GM18498 (cell line): ENCODE data around the gene KPTN.
"Not testable (repeated sequence)": the region's sequence is repeated elsewhere in the genome, so short reads cannot be mapped to it uniquely, and the experiment has no call there.

Experiments
- ATAC-seq: cut with Tn5 transposase; IDR thresholded peaks from one replicate; pipeline ENCODE4 v1.9.1; 2021; ENCODE audit warnings: mild to moderate bottlenecking, moderate library complexity; ENCODE audit not compliant: unreplicated experiment

KPTN gene

GRCh38 chr19:47492137-47492533, 8.1 kb upstream of the KPTN start:
- ATAC-seq, result no peak

DNA sequence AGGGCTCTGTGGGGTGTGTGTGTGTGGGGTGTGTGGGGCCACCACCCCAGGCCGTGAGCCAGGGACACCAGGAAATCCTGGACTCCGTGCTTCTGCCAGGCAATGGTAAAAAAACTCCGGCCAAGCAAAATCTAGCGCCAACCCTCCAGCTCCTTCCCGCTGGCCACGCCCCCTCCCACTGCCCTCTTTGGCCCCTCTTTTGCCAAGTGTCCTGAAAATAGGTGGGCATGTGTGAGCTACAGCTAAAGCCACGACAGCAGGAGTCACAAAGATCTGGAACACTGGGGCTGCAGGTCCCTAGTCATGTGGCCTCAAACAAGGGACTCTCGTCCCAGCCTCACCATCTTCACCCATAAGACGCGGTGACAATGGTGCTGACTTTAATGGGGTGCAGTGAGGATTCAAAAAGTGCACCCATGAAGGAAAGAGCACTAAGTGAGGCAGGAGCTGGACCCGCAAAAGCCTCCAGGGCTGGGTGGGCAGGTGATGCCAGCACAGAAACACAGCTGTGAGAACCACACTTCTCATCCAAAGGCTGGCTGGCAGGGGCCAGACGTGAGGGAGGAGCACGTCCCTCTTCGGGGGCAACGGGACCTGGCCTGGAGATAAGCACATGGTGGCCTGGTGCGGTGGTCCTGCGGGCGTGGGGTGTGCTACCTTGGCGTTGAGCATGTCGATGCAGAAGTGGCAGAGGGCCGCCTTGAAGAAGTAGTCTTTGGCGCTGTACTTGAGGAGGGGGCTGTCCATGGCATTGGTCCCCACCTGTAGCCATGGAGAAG, 7.5 kb upstream of the KPTN start:
- ATAC-seq, result no peak

DNA sequence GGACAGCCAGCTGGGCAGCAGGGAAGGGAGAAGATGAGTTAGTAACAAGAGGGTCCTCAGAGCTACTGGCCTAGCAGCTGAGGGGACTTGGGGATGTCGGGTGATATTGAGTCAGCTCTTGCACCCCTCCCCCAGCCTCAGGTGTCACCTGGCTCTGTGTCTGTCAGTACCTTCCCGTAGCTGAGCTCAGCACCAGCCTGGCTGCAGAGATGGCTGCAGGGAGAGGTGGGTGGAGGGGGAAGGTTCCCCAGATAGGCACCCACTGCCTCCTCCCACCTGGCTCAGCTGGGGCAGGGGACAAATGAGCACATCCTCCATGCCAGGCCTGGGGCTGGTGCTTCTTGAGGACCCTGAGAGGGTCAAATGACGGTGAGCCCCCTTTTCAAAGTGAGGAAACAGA, 6.8 kb upstream of the KPTN start:
- no peak for ATAC-seq

GRCh38 chr19:47490031-47490430, 6.0 kb upstream of the KPTN start:
- ATAC-seq, result no peak

GRCh38 chr19:47489072-47489914, 5.3 kb upstream of the KPTN start:
- ATAC-seq, result no peak

DNA sequence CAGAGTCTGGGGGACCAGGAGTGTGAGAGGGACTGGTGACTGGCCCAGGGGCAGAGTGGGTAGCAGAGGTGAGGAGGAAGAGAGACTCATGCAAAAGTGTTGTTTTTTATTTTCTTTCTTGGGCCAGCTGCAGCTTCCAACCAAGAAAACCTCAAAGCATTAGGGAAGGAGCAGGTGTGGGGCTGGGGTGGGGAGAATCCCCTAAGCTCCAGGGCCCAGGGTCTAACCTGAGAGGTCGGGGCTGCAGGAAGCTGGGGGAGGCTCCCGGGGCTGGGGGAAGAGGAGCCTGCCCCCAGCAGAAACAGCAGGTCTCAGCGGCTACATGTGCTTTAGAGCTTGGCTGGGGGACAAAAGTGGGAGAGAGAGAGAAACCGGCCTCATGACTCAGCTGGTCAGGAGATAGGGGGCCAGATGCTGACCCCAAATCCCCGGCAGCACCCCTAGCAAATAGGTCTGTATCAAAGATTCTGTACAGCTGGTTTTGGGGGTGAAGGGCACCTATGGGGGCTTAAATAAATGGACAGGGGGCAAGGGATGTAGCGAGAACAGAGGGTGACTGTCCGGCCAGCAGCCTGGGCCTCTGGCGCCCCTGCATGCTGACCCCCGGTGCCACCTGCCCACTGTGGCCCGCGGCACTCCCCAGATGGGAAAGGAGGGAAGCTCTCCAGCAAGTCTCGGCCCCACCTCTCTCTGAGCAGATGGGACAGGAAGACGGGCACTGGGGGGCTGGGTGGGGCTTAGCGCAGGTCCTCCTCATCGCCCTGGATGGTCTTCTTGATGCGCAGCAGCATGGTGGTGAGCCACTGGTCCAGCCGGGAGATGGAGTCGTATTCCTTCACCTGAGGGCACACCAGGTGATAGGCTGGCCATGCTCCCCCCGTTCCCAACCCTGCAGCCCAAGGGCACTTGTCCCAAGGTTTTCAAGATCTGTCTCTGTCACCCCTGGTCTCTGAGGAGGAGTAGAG, 3.8 kb upstream of the KPTN start:
- no peak for ATAC-seq

- ATAC-seq, result no peak
Observed at GRCh38 chr19:47486900-47487299, 2.9 kb upstream of the KPTN start.

GRCh38 chr19:47486220-47486619, 2.2 kb upstream of the KPTN start:
- not testable (repeated sequence) for ATAC-seq

- no peak for ATAC-seq
Observed at GRCh38 chr19:47485210-47485609, 1.2 kb upstream of the KPTN start.

GRCh38 chr19:47483200-47483599, 819 bp downstream of the KPTN start:
- ATAC-seq, result no peak

- ATAC-seq, result no peak
Observed at GRCh38 chr19:47481460-47482052, 2.5 kb downstream of the KPTN start.

GRCh38 chr19:47480658-47481057, 3.4 kb downstream of the KPTN start:
- ATAC-seq, result no peak

GRCh38 chr19:47479701-47480503, 4.1 kb downstream of the KPTN start:
- ATAC-seq, result no peak

GRCh38 chr19:47476438-47476972, 7.5 kb downstream of the KPTN start:
- no peak for ATAC-seq

DNA sequence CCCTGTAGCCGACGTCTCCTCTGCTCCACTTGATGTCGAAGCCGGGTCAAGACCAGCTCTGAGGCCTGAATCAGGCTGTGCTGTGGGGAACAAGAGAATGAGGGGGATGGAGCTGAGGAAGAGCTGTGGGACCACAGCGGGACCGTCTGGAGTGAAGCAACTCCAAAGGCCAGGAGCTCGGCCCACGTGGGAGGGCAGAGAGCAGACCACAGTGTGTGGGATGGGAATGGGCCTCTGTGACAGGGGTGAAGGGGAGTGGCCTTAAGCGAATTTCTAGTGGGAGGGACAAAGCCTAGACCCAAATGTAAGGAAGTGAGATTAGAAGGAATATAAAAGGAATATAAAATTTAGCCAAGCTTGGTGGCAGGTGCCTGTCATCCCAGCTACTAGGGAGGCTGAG, 8.6 kb downstream of the KPTN start:
- ATAC-seq, result no peak

DNA sequence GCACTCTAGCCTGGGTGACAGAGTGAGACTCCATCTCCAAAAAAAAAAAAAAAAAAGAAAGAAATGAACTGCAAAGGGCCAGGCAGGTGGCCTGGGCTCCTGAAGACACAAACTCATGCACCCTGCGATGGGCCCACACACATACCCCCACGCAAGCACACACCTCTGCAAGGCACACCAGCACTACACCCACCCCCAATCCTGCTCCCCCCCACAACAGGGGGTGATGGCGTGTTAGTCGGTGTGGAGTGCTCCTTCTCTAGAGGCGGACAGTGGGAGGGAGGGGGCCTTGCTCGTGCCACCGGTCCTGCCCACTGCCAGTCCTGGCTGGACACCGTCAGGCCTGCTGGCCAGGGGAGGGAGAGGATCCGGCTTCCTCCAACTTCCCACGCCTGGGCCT, 10.7 kb downstream of the KPTN start:
- ATAC-seq, result no peak

DNA sequence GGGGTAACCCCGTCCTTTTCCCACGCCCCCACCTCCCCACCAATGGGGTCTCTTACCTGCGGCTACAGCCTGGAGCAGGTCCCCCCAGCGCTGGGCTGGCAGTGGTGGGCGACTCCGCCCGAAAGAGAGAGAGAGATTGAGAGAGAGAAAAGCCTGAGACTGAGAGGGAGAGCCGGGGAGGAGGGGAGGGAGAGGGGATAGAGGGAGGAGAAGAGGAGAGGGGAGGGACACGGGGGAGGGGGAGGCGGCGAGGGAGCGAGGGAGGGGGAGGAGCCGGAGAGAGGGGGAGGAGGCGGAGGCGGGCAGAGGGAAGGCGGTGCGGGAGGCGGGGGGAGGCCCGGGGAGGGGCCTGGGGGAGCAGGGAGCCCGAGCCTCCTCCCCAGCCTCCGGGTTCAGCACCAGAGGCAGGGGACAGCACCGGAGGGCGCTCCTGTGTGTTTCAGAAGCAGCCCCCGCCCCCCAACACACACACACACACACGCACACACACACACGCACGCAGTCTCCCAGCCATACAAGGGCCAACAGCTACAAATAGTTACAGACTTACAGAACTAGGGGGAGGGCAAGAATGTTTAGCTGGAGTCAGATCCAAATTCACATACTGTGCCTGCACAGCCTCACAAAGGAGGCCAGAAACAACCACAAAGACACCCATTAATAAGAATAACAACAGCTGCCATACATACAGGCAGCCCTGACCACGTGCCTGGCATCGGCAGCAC, 12.1 kb downstream of the KPTN start, which contains the start of gene SLC8A2:
TSS of gene SLC8A2 (minus strand) at position 161 of the 725 bp plus-strand sequence. CDS start 5,490 bp downstream, outside the sequence.
- no peak for ATAC-seq

DNA sequence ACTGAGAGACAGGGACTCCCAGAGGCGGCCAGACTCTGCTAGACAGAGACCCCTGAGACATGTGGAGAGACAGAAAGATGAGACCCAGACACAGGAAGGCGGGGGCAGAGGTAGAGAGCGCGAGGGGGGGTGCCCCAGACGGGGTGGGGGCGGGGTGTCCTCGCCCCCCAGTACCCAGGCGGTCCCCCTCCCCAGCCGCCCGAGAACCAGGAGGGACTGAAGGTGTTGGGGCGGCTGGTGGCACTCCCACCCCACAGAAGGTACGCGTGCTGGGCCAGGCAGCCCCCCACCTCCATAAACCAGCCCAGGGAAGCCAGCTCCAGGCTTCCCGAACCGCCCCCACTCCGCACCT, 12.7 kb downstream of the KPTN start:
- ATAC-seq, result no peak
